ENCODE measurements around the gene SERTAD2. TPM values are rescaled to one million over a fixed set of nuclear protein-coding genes. Genes with fewer than 3 reads are reported as not detected.

Gene SERTAD2
- total RNA-seq, 1 donor from 2014 or later = 9.4 TPM

GRCh38 chr2:64688909-64689308, 35.2 kb upstream of the SERTAD2 start:
- Histone ChIP-seq H3K4me3 (ENCODE audit: low read length in 3 of 3) (no peak overlapping the region), H3K36me3 (ENCODE audit: control insufficient read depth in 3 of 3, insufficient read depth in 3 of 3, low read length in 3 of 3) (no peaks in the 10 kb centered on the region), H3K9ac (ENCODE audit: low read depth in 1 of 3, low read length in 3 of 3) (no peak overlapping the region), H3K9me3 (ENCODE audit: control insufficient read depth in 3 of 3, low read length in 3 of 3) (no peaks in the 10 kb centered on the region), H3K27ac (ENCODE audit: low read depth, low read length) (no peak overlapping the region), H3K4me1 (ENCODE audit: control insufficient read depth in 3 of 3, insufficient read depth in 3 of 3, low read length in 3 of 3) (peaks cover 0 to 4% (median 0%) of the 10 kb centered on the region in 3 donors), H3K27me3 (ENCODE audit: control insufficient read depth in 3 of 3, insufficient read depth in 3 of 3, low read length in 3 of 3) (no peaks in the 10 kb centered on the region)

GRCh38 chr2:64686283-64686956, 32.7 kb upstream of the SERTAD2 start:
- H3K27me3 ChIP-seq (ENCODE audit: control insufficient read depth in 3 of 3, insufficient read depth in 3 of 3, low read length in 3 of 3) = no peaks in the 10 kb centered on the region
- H3K4me1 ChIP-seq (ENCODE audit: control insufficient read depth in 3 of 3, insufficient read depth in 3 of 3, low read length in 3 of 3) = peaks cover 0 to 4% (median 0%) of the 10 kb centered on the region in 3 donors
- H3K4me3 ChIP-seq (ENCODE audit: low read length in 3 of 3) = no peak overlapping the region
- H3K9ac ChIP-seq (ENCODE audit: low read depth in 1 of 3, low read length in 3 of 3) = no peak overlapping the region
- H3K27ac ChIP-seq (ENCODE audit: low read depth, low read length) = no peak overlapping the region
- H3K9me3 ChIP-seq (ENCODE audit: control insufficient read depth in 3 of 3, low read length in 3 of 3) = no peaks in the 10 kb centered on the region
- H3K36me3 ChIP-seq (ENCODE audit: control insufficient read depth in 3 of 3, insufficient read depth in 3 of 3, low read length in 3 of 3) = no peaks in the 10 kb centered on the region

DNA sequence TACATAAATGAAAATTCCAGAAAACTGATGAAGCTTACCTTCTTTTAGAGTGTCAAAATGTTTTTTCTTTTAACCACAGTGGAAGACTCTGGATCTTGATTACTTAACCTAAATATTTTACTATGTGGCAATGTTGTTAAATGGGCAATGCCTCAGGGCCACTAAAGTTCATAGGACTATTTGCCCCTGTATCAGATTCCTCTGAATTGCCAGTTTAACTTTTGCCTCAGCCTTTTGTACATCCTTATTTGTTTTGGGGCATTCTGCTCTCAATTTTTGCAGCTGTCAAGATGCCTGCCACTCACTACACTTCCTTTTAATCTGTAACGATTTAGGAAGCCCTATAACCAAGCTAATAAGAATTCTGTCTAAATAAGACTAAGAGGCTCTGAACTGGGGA, 31.7 kb upstream of the SERTAD2 start:
- no peak overlapping the region for H3K4me3 ChIP-seq (ENCODE audit: low read length in 3 of 3)
- no peaks in the 10 kb centered on the region for H3K36me3 ChIP-seq (ENCODE audit: control insufficient read depth in 3 of 3, insufficient read depth in 3 of 3, low read length in 3 of 3)
- H3K27me3 ChIP-seq (ENCODE audit: control insufficient read depth in 3 of 3, insufficient read depth in 3 of 3, low read length in 3 of 3) = no peaks in the 10 kb centered on the region
- H3K4me1 ChIP-seq (ENCODE audit: control insufficient read depth in 3 of 3, insufficient read depth in 3 of 3, low read length in 3 of 3) = peaks cover 0 to 4% (median 0%) of the 10 kb centered on the region in 3 donors
- no peak overlapping the region for H3K27ac ChIP-seq (ENCODE audit: low read depth, low read length)
- H3K9ac ChIP-seq (ENCODE audit: low read depth in 1 of 3, low read length in 3 of 3) = no peak overlapping the region
- H3K9me3 ChIP-seq (ENCODE audit: control insufficient read depth in 3 of 3, low read length in 3 of 3) = no peaks in the 10 kb centered on the region

DNA sequence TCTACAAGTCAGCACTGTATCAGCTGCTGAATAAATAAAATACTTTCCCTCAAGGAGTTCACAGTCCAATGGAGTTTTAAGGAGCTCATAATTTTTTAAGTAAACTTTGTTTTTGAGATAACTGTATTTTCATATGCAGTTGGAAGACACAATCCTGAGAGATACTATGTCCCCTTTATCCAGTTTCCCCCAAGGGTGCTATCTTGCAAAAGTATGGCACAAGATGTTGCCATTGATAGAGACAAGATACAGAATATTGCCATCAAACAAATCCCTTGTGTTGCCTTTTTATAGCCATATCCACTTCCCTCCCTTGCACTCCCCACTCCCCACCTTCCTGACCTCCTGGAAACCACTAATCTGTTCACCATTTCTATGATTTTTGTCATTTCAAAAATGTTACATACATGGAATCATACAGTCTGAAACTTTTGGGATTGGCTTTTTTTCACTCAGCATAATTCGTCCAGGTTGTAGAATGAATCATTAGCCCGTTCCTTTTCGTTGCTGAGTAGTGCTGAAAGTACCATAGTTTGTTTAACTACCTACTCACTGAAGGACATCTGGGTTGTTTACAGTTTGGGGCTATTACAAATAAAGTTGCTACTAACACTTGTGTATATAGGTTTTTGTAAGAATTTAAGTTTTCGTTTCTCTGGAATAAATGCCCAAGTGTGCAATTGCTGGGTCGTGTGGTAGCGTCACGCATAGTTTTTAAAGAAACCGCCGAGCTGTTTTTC, 30.2 kb upstream of the SERTAD2 start:
- Histone ChIP-seq H3K27me3 (ENCODE audit: control insufficient read depth in 3 of 3, insufficient read depth in 3 of 3, low read length in 3 of 3) (no peaks in the 10 kb centered on the region), H3K9me3 (ENCODE audit: control insufficient read depth in 3 of 3, low read length in 3 of 3) (no peaks in the 10 kb centered on the region), H3K36me3 (ENCODE audit: control insufficient read depth in 3 of 3, insufficient read depth in 3 of 3, low read length in 3 of 3) (no peaks in the 10 kb centered on the region), H3K9ac (ENCODE audit: low read depth in 1 of 3, low read length in 3 of 3) (no peak overlapping the region), H3K4me3 (ENCODE audit: low read length in 3 of 3) (no peak overlapping the region), H3K4me1 (ENCODE audit: control insufficient read depth in 3 of 3, insufficient read depth in 3 of 3, low read length in 3 of 3) (peaks cover 0 to 6% (median 4%) of the 10 kb centered on the region in 3 donors), H3K27ac (ENCODE audit: low read depth, low read length) (no peak overlapping the region)

DNA sequence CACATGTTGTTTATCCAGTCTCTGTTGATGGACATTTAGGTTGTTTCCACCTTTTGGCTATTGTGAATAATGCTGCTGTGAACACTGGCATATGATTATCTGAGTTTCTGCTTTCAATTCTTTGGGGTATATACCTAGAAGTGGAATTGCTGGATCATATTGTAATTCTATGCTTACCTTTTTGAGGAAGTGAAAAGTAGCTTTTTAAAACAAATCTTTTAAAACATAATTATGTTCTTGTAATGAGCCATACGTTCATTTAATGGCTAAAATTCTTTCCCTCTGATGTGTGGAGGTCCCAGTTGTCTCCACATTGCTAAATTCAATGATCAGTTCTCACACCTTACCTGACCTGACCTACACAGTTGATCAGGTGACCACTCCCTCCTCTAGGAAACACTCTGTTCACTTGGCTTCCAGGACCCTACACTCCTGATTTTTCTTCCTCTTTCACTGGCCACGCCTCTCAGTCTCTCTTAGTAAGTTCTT, 27.8 kb upstream of the SERTAD2 start:
- Histone ChIP-seq H3K27ac (ENCODE audit: low read depth, low read length) (no peak overlapping the region), H3K4me1 (ENCODE audit: control insufficient read depth in 3 of 3, insufficient read depth in 3 of 3, low read length in 3 of 3) (peaks cover 0 to 6% (median 3%) of the 10 kb centered on the region in 3 donors), H3K9me3 (ENCODE audit: control insufficient read depth in 3 of 3, low read length in 3 of 3) (no peaks in the 10 kb centered on the region), H3K27me3 (ENCODE audit: control insufficient read depth in 3 of 3, insufficient read depth in 3 of 3, low read length in 3 of 3) (no peaks in the 10 kb centered on the region), H3K36me3 (ENCODE audit: control insufficient read depth in 3 of 3, insufficient read depth in 3 of 3, low read length in 3 of 3) (no peaks in the 10 kb centered on the region), H3K4me3 (ENCODE audit: low read length in 3 of 3) (no peak overlapping the region), H3K9ac (ENCODE audit: low read depth in 1 of 3, low read length in 3 of 3) (no peak overlapping the region)

- Histone ChIP-seq H3K9ac (ENCODE audit: low read depth in 1 of 3, low read length in 3 of 3) (no peak overlapping the region), H3K27me3 (ENCODE audit: control insufficient read depth in 3 of 3, insufficient read depth in 3 of 3, low read length in 3 of 3) (no peaks in the 10 kb centered on the region), H3K27ac (ENCODE audit: low read depth, low read length) (no peak overlapping the region), H3K4me1 (ENCODE audit: control insufficient read depth in 3 of 3, insufficient read depth in 3 of 3, low read length in 3 of 3) (peaks cover 0 to 6% (median 0%) of the 10 kb centered on the region in 3 donors), H3K4me3 (ENCODE audit: low read length in 3 of 3) (no peak overlapping the region), H3K36me3 (ENCODE audit: control insufficient read depth in 3 of 3, insufficient read depth in 3 of 3, low read length in 3 of 3) (no peaks in the 10 kb centered on the region), H3K9me3 (ENCODE audit: control insufficient read depth in 3 of 3, low read length in 3 of 3) (no peaks in the 10 kb centered on the region)
These were observed 26.1 kb upstream of the SERTAD2 start for GRCh38 chr2:64679673-64680425.

- no peaks in the 10 kb centered on the region for H3K9me3 ChIP-seq (ENCODE audit: control insufficient read depth in 3 of 3, low read length in 3 of 3)
- no peaks in the 10 kb centered on the region for H3K36me3 ChIP-seq (ENCODE audit: control insufficient read depth in 3 of 3, insufficient read depth in 3 of 3, low read length in 3 of 3)
- no peaks in the 10 kb centered on the region for H3K27me3 ChIP-seq (ENCODE audit: control insufficient read depth in 3 of 3, insufficient read depth in 3 of 3, low read length in 3 of 3)
- H3K27ac ChIP-seq (ENCODE audit: low read depth, low read length) = no peak overlapping the region
- no peak overlapping the region for H3K9ac ChIP-seq (ENCODE audit: low read depth in 1 of 3, low read length in 3 of 3)
- no peak overlapping the region for H3K4me3 ChIP-seq (ENCODE audit: low read length in 3 of 3)
- H3K4me1 ChIP-seq (ENCODE audit: control insufficient read depth in 3 of 3, insufficient read depth in 3 of 3, low read length in 3 of 3) = peaks cover 0 to 6% (median 0%) of the 10 kb centered on the region in 3 donors
These were observed 25.3 kb upstream of the SERTAD2 start for GRCh38 chr2:64678771-64679590.

GRCh38 chr2:64677530-64677929, 23.8 kb upstream of the SERTAD2 start:
- Histone ChIP-seq H3K4me3 (ENCODE audit: low read length in 3 of 3) (no peak overlapping the region), H3K4me1 (ENCODE audit: control insufficient read depth in 3 of 3, insufficient read depth in 3 of 3, low read length in 3 of 3) (peaks cover 0 to 6% (median 0%) of the 10 kb centered on the region in 3 donors), H3K9me3 (ENCODE audit: control insufficient read depth in 3 of 3, low read length in 3 of 3) (no peaks in the 10 kb centered on the region), H3K9ac (ENCODE audit: low read depth in 1 of 3, low read length in 3 of 3) (no peak overlapping the region), H3K27me3 (ENCODE audit: control insufficient read depth in 3 of 3, insufficient read depth in 3 of 3, low read length in 3 of 3) (no peaks in the 10 kb centered on the region), H3K36me3 (ENCODE audit: control insufficient read depth in 3 of 3, insufficient read depth in 3 of 3, low read length in 3 of 3) (no peaks in the 10 kb centered on the region), H3K27ac (ENCODE audit: low read depth, low read length) (no peak overlapping the region)

DNA sequence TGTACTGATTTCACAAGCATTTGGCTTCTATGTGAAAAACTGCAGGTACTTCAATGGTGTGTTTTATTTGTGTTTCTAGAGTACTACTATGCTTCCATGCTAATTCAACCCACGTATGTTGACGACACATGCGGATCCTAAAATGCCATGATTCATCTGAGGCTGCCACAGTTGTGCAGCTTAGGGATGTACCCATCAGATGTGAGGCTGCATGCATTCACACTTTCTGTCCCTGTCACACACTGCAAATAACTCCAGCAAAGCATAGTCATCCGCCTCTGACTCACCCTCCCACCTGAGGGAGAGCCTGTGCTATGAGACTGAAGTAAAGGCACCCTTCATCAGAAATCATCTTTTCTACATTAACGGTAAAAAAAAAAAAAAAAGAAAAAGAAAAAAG, 22.1 kb upstream of the SERTAD2 start:
- no peak overlapping the region for H3K27ac ChIP-seq (ENCODE audit: low read depth, low read length)
- no peak overlapping the region for H3K9ac ChIP-seq (ENCODE audit: low read depth in 1 of 3, low read length in 3 of 3)
- no peaks in the 10 kb centered on the region for H3K36me3 ChIP-seq (ENCODE audit: control insufficient read depth in 3 of 3, insufficient read depth in 3 of 3, low read length in 3 of 3)
- no peak overlapping the region for H3K4me3 ChIP-seq (ENCODE audit: low read length in 3 of 3)
- H3K9me3 ChIP-seq (ENCODE audit: control insufficient read depth in 3 of 3, low read length in 3 of 3) = no peaks in the 10 kb centered on the region
- no peaks in the 10 kb centered on the region for H3K27me3 ChIP-seq (ENCODE audit: control insufficient read depth in 3 of 3, insufficient read depth in 3 of 3, low read length in 3 of 3)
- H3K4me1 ChIP-seq (ENCODE audit: control insufficient read depth in 3 of 3, insufficient read depth in 3 of 3, low read length in 3 of 3) = peaks cover 0 to 6% (median 0%) of the 10 kb centered on the region in 3 donors

Measured in skeletal muscle tissue (tissue), 4 donors.